ENCODE measurements around the gene DCLK1.

GRCh38 chr13:35732565-35732964, 398.6 kb downstream of the DCLK1 start:
- TF ChIP-seq, protein P1, sequence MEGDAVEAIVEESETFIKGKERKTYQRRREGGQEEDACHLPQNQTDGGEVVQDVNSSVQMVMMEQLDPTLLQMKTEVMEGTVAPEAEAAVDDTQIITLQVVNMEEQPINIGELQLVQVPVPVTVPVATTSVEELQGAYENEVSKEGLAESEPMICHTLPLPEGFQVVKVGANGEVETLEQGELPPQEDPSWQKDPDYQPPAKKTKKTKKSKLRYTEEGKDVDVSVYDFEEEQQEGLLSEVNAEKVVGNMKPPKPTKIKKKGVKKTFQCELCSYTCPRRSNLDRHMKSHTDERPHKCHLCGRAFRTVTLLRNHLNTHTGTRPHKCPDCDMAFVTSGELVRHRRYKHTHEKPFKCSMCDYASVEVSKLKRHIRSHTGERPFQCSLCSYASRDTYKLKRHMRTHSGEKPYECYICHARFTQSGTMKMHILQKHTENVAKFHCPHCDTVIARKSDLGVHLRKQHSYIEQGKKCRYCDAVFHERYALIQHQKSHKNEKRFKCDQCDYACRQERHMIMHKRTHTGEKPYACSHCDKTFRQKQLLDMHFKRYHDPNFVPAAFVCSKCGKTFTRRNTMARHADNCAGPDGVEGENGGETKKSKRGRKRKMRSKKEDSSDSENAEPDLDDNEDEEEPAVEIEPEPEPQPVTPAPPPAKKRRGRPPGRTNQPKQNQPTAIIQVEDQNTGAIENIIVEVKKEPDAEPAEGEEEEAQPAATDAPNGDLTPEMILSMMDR (IDR thresholded peaks at IDR 0.05): no peak
- TF ChIP-seq POLR2A (IDR thresholded peaks at IDR 0.05): no peak
